Stimulated activated CD8-positive, alpha-beta memory T cell treated with anti-CD3 and anti-CD28 coated beads, Interleukin-4, amount 100 ng/mL, for 1 hour (primary cell): ENCODE data around the gene SYNDIG1L.

Experiments used
- DNase-seq, 2 donors: peaks; one replicate each; pipeline ENCODE4 v3.0.0-alpha.2; 2020; ENCODE audit warnings: low read depth in 2 of 2, low spot score in 1 of 2

SYNDIG1L gene

DNA sequence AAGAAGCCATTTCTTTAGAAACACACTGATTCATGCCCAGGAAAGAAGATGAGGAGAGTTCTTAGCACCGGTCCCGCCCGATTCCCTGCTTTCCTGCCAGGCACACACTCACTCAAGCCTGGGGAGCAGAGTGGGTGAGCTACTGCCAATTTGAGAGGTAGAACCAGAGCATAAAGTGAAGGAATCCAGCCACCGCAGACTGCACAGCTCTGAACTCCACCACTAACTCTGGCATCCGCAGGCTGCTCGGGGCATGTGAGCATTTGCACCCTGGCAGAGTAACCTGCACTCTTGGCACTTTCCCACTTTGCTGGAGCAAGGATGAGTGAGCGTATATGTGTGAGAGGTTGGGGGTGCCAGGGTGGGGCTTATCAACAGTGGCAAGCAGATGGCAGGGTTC, 4.0 kb upstream of the SYNDIG1L start:
- DNase-seq, result no peak

DNA sequence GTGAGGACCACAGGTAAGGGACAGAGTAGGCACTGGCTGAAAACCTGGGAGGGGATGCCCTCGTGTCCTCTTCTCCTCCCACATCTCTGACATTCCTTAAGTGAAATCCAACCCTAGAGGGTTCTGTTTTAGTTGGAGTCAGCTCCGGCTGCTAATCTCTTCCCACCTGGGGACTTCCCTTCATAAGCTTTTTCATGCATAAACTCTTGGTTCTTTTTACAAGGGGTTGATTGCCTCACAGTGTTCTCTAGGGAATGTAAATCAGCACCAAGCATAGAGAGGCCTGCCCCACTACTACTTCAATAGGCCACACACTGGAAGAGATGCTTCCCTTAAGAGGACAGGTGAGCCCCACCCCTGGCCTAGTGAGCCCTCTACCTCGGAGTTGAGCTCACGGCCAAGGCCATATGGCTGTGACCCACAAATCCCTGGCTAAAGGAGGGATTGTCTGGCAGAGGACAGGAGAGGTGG, 3.2 kb upstream of the SYNDIG1L start:
- DNase-seq, result no peak

GRCh38 chr14:74427651-74428050, 1.6 kb upstream of the SYNDIG1L start:
- DNase-seq, result no peak

GRCh38 chr14:74425525-74426201, 347 bp downstream of the SYNDIG1L start:
- peak in 1 of 2 donors; percentile 22 for DNase-seq

- DNase-seq, result no peak
Observed at GRCh38 chr14:74424606-74425005, 1.4 kb downstream of the SYNDIG1L start.

- no peak for DNase-seq
Observed at GRCh38 chr14:74423246-74423645, 2.8 kb downstream of the SYNDIG1L start.

GRCh38 chr14:74421981-74422380, 4.0 kb downstream of the SYNDIG1L start:
- no peak for DNase-seq

DNA sequence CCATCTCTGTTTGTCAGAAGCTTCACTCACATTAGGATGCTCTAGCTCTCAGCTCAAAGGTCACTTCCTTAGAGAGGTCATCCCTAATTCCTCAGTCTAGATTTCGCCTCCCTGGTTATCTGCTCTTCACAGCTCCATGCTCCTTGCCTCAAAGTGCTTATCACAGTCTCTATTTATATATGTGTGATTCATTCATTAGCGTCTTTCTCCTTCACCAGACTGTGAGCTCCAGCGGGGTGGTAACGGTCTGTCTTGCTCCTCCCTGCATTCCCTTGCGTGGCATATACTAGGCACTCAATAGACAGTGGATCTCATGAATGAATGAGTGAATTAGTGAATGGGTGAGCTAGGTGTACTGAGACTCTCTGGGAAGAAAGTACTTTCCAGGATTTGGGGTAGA, 6.9 kb downstream of the SYNDIG1L start:
- no peak for DNase-seq

GRCh38 chr14:74418031-74418430, 8.0 kb downstream of the SYNDIG1L start:
- no peak for DNase-seq

DNA sequence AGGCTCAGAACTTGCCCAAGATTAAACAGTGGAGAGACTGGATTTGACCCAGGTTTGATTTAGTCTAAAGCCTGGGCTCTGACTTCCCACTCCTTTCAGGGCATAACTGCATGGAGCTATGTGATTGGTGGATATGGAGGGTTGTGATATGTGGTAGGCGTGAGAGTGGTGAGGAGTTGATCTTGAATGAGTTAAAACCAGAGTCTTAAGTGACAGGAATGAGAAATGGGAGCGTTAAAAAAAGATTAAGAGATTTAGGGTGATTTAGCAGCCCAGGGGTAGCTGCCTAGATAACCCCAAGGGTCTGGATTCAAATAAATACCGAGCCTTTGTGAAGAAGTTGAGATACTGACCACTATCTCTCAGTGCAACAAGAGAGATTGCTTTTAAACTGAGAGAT, 8.4 kb downstream of the SYNDIG1L start:
- no peak for DNase-seq

GRCh38 chr14:74417201-74417600, 8.8 kb downstream of the SYNDIG1L start:
- no peak for DNase-seq

- DNase-seq, result no peak
Observed at GRCh38 chr14:74415115-74415437, 10.9 kb downstream of the SYNDIG1L start.

- DNase-seq, result no peak
Observed at GRCh38 chr14:74414403-74415114, 11.5 kb downstream of the SYNDIG1L start.

GRCh38 chr14:74413627-74414026, 12.4 kb downstream of the SYNDIG1L start:
- no peak for DNase-seq

GRCh38 chr14:74412753-74413152, 13.3 kb downstream of the SYNDIG1L start:
- DNase-seq, result no peak

DNA sequence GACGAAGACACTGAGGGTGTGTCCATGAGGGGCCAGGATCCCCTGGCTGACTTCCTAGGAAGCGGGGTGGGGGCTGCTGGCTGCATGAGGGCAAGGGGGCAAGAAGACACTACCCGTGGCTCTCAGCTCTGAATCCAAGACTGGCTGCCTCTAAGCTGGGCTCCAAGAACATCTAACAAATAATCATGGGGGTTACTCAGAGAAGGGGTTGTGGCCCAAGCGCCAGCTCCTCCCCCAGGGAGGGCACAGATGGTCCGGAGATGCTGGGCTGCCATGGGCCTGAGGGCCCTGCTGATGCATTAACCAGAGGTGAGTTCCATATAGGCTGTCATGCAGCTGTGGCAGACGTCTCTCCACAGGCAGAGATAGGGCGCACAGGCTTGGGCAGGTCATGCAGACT, 14.3 kb downstream of the SYNDIG1L start:
- no peak for DNase-seq

DNA sequence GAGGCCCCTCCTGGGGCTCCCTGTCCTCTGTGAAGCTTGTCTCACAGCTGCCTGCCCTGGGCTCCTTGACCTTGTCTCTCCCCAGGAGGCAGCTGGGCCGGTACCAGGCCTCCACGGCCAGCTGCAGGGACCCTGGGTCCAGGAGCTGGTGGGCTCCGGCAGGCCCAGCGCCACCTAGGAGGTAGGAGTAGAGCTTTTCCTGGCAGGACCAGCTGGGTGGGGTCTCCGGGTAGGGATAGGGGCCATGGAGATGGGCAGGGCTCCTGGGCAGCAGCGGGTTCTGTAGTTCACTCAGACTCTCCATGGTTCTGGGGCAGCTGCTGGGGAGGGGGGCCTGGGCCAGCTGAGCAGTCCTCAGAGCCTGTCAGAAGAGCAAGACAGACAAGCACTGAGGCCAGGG, 16.6 kb downstream of the SYNDIG1L start:
- no peak for DNase-seq

DNA sequence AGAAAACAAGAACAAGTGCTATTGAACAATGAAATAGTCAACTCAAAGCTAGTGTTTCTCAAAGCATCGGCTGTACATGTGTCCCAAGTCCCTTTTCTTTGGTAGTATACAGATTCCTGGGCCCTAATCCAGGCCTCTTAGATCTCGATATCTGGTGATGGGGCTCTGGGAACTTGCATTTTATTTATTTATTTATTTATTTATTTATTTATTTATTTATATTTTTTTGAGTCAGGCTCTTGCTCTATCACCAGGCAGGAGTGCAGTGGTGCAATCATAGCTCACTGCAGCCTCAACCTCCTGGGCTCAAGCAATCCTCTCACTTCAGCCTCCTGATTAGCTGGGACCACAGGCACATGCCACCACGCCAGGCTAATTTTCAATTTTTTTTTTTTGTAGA, 17.1 kb downstream of the SYNDIG1L start:
- no peak for DNase-seq

GRCh38 chr14:74407801-74408154, 18.2 kb downstream of the SYNDIG1L start:
- no peak for DNase-seq

- no peak for DNase-seq
Observed at GRCh38 chr14:74407021-74407800, 18.8 kb downstream of the SYNDIG1L start.

DNA sequence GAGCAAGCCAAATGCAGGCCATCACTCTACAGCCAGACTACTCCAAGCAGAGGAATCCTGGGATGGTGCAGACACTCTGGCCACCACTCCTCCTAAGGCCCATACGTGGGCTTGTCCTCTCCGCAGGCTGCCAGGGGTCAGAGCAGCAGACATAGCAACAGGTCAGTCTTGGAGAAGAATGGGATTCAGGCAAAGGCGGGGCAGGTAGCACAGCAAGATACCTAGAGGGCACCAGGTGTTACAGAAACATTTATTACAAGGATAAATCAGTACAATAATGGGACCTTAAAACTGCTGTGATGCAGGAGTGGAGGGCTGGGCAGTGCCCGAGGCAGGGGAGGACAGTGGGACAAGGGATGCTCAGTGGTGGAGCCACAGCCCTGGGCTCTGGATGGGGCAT, 20.3 kb downstream of the SYNDIG1L start:
- DNase-seq, result no peak

GRCh38 chr14:74404435-74404834, 21.6 kb downstream of the SYNDIG1L start:
- no peak for DNase-seq
